ENCODE results near the gene LRP8. TPM values are rescaled to one million over a fixed set of nuclear protein-coding genes. Genes with fewer than 3 reads are reported as not detected.

The LRP8 gene
- total RNA-seq, 1 experiment from 2014 or later: 28.6 TPM

DNA sequence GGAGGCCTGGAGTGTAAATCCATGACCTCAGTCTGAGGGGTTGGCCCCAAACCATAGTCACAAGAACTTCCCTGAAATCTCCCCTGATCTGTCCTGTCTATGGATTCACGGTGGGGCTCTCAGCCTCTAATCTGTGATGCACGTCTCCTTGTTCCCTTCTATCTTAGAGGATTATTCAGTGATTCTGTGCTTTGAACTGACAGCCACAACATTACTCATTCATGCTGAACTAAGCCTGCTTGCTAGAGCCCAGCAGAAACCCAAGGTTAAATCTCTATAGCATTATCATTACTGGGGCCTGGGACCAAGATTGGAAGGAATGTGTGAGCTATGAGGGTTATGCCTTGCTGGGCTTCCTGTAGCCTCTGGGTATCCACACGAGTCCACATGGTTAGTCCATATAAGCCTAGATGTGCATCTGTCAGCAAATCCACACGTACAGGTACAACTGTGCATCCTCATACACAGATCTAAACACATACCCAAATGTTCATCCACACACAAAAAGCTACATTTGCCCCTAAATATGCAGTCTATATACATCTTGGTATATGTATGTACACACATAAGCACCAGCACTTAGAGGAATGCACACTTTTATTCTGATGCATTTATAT lies 67.1 kb downstream of the LRP8 start:
- H3K4me3 ChIP-seq (ENCODE audit: low read depth in 2 of 2, low read length in 2 of 2): no peak overlapping the region
- H3K4me1 ChIP-seq (ENCODE audit: control insufficient read depth, insufficient read depth, low read length): no peaks in the 10 kb centered on the region
- DNase-seq (ENCODE audit: low read depth, low spot score) (no peak), ATAC-seq (no peak)
- TF ChIP-seq POLR2AphosphoS5 (IDR thresholded peaks at IDR 0.05; ENCODE audit: low read depth, low read length): no peak
- TF ChIP-seq, protein P1, sequence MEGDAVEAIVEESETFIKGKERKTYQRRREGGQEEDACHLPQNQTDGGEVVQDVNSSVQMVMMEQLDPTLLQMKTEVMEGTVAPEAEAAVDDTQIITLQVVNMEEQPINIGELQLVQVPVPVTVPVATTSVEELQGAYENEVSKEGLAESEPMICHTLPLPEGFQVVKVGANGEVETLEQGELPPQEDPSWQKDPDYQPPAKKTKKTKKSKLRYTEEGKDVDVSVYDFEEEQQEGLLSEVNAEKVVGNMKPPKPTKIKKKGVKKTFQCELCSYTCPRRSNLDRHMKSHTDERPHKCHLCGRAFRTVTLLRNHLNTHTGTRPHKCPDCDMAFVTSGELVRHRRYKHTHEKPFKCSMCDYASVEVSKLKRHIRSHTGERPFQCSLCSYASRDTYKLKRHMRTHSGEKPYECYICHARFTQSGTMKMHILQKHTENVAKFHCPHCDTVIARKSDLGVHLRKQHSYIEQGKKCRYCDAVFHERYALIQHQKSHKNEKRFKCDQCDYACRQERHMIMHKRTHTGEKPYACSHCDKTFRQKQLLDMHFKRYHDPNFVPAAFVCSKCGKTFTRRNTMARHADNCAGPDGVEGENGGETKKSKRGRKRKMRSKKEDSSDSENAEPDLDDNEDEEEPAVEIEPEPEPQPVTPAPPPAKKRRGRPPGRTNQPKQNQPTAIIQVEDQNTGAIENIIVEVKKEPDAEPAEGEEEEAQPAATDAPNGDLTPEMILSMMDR (IDR thresholded peaks at IDR 0.05): no peak
- TF ChIP-seq TCF7L2 (IDR thresholded peaks at IDR 0.05; ENCODE audit: low read depth, low read length): no peak
- TF ChIP-seq SIN3A (IDR thresholded peaks at IDR 0.05; ENCODE audit: borderline replicate concordance, insufficient read depth, low read depth, low read length): no peak
- CTCF ChIA-PET: no interaction called here
- no peaks in the 10 kb centered on the region for H3K27me3 ChIP-seq (ENCODE audit: control insufficient read depth, insufficient read depth, low read length)
- in situ Hi-C loops (cut with HindIII; ENCODE audit: low pct_unique_long_range_greater_than_20kb, low sequenced_read_pairs) (no loop called here), intact Hi-C loops (cut with micrococcal nuclease; ENCODE audit: unreplicated experiment) (no loop called here)
- POLR2A ChIA-PET: interaction anchor here (0.6 kb wide), 1 partner anchor 717 kb away, joined by 3 read pairs; no protein-coding TSS in a partner anchor
- no peaks in the 10 kb centered on the region; the same call in none of the 2 replicates for H3K36me3 ChIP-seq (ENCODE audit: control insufficient read depth, insufficient read depth, low read length)
- H3K27ac ChIP-seq (ENCODE audit: low read length): no peak overlapping the region
- H3K9me3 ChIP-seq (ENCODE audit: control insufficient read depth, insufficient read depth, low read depth, low read length): no peaks in the 10 kb centered on the region
- no TSS peak for BruUV-seq (replicated peaks)

DNA sequence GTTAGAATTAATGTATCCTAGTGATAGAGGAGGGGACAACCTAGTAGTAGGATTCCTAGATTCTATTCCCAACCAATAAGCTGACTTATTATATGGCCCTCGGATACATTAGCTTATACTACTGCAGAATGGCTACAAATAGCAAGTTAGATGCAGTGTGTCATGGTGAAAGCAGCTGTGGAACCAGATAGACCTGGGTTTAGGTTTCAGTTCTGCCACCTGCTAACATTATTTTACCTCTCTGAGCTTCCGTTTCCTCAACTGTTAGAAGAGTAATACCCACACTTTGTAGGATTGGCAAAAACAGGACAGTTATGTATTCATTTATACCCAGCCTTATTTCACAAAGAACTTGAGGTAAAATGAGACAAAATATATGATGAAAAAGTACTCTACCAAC lies 67.9 kb downstream of the LRP8 start:
- Histone ChIP-seq H3K9me3 (ENCODE audit: control insufficient read depth, insufficient read depth, low read depth, low read length) (no peaks in the 10 kb centered on the region), H3K4me1 (ENCODE audit: control insufficient read depth, insufficient read depth, low read length) (no peaks in the 10 kb centered on the region), H3K27ac (ENCODE audit: low read length) (no peak overlapping the region), H3K27me3 (ENCODE audit: control insufficient read depth, insufficient read depth, low read length) (no peaks in the 10 kb centered on the region), H3K4me3 (ENCODE audit: low read depth in 2 of 2, low read length in 2 of 2) (no peak overlapping the region), H3K36me3 (ENCODE audit: control insufficient read depth, insufficient read depth, low read length) (no peaks in the 10 kb centered on the region; the same call in none of the 2 replicates)
- in situ Hi-C loops (cut with HindIII; ENCODE audit: low pct_unique_long_range_greater_than_20kb, low sequenced_read_pairs): no loop called here
- CTCF ChIA-PET: no interaction called here
- no peak for DNase-seq (ENCODE audit: low read depth, low spot score)
- BruUV-seq (replicated peaks): no TSS peak
- TF ChIP-seq, protein P2, sequence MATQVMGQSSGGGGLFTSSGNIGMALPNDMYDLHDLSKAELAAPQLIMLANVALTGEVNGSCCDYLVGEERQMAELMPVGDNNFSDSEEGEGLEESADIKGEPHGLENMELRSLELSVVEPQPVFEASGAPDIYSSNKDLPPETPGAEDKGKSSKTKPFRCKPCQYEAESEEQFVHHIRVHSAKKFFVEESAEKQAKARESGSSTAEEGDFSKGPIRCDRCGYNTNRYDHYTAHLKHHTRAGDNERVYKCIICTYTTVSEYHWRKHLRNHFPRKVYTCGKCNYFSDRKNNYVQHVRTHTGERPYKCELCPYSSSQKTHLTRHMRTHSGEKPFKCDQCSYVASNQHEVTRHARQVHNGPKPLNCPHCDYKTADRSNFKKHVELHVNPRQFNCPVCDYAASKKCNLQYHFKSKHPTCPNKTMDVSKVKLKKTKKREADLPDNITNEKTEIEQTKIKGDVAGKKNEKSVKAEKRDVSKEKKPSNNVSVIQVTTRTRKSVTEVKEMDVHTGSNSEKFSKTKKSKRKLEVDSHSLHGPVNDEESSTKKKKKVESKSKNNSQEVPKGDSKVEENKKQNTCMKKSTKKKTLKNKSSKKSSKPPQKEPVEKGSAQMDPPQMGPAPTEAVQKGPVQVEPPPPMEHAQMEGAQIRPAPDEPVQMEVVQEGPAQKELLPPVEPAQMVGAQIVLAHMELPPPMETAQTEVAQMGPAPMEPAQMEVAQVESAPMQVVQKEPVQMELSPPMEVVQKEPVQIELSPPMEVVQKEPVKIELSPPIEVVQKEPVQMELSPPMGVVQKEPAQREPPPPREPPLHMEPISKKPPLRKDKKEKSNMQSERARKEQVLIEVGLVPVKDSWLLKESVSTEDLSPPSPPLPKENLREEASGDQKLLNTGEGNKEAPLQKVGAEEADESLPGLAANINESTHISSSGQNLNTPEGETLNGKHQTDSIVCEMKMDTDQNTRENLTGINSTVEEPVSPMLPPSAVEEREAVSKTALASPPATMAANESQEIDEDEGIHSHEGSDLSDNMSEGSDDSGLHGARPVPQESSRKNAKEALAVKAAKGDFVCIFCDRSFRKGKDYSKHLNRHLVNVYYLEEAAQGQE (IDR thresholded peaks at IDR 0.05; ENCODE audit: insufficient read depth in 1 of 2, low read depth in 2 of 2, low read length in 1 of 2): no peak
- no peak for TF ChIP-seq SIN3A (IDR thresholded peaks at IDR 0.05; ENCODE audit: borderline replicate concordance, insufficient read depth, low read depth, low read length)
- TF ChIP-seq TCF7L2 (IDR thresholded peaks at IDR 0.05; ENCODE audit: low read depth, low read length): no peak
- no peak for TF ChIP-seq POLR2AphosphoS5 (IDR thresholded peaks at IDR 0.05; ENCODE audit: low read depth, low read length)
- TF ChIP-seq, protein P1 (IDR thresholded peaks at IDR 0.05): no peak
- no peak for ATAC-seq
- intact Hi-C loops (cut with micrococcal nuclease; ENCODE audit: unreplicated experiment): no loop called here
- POLR2A ChIA-PET: no interaction called here
